ENCODE results near the gene ERC1. TPM values are rescaled to one million over a fixed set of nuclear protein-coding genes. Genes with fewer than 3 reads are reported as not detected.
A peak's percentile ranks its signal among the peaks of the same experiment; 100 is the strongest.

The ERC1 gene
- total and polyA plus RNA-seq, 2 of the 4 experiments (the other 2 are of a cell fraction), result 11.6 to 25.6 TPM

DNA sequence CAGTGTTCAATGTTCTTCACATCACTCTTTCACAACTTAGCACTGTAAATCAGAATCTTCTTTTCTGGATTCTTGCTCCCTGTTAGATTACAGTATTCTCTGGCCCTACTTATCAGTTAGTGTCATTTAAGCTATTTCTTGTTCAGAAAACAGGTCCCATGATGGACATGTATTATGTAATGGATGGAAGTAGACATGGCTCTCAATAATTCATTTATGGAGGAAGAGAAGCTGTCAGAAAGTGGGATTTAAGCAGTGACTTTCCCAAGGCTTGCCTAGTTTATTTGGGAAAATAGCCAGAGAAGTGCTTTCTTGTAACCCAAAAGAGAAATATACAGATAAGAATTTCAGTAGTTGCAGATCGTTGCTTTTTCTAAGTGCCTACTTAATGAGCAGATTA is 1.6 kb downstream of the ERC1 start:
- Histone ChIP-seq H3K9ac (ENCODE audit: low read depth, low read length) (no peak overlapping the region), H2AFZ (replicated peaks; ENCODE audit: low read length, poor library complexity) (no peak overlapping the region), H2AK5ac (ENCODE audit: low read depth, low read length) (no peak overlapping the region), H4K91ac (ENCODE audit: insufficient read depth, low read depth, low read length) (no peak overlapping the region), H3K27me3 (ENCODE audit: control insufficient read depth, insufficient read depth, low read length) (no peaks in the 10 kb centered on the region), H3K23ac (ENCODE audit: low read depth, low read length) (no peak overlapping the region), H4K5ac (ENCODE audit: low read depth, low read length) (no peak overlapping the region), H3K56ac (ENCODE audit: extremely low read depth, insufficient read depth, low read length) (no peak overlapping the region), H3K4me3 (ENCODE audit: insufficient read depth, low read depth, low read length) (no peak overlapping the region), H3K27ac (ENCODE audit: insufficient read depth, low read length) (no peak overlapping the region), H3K79me1 (ENCODE audit: low read depth in 1 of 2, low read length in 2 of 2) (peaks cover 26 to 59% of the 10 kb centered on the region in 2 experiments), H2BK120ac (ENCODE audit: low read depth, low read length) (no peak overlapping the region), H3K4me1 (ENCODE audit: control insufficient read depth, insufficient read depth, low read length) (peaks cover 8% of the 10 kb centered on the region), H3K4me2 (ENCODE audit: low read depth, low read length) (peak overlapping the region; percentile 99; the same call in 1 of the 2 replicates), H3K9me3 (ENCODE audit: control insufficient read depth, insufficient read depth, low read length) (no peaks in the 10 kb centered on the region), H2BK5ac (ENCODE audit: low read depth, low read length, poor library complexity, severe bottlenecking) (no peak overlapping the region), H3K4ac (ENCODE audit: low read depth, low read length) (no peak overlapping the region), H3K18ac (ENCODE audit: low read depth, low read length) (no peak overlapping the region), H2BK15ac (ENCODE audit: low read depth, low read length) (no peak overlapping the region), H3K14ac (replicated peaks; ENCODE audit: low read depth, low read length) (no peak overlapping the region), H3K36me3 (ENCODE audit: control insufficient read depth, insufficient read depth, low read length) (no peaks in the 10 kb centered on the region), H2BK20ac (ENCODE audit: low read depth, low read length) (no peak overlapping the region), H3K9me1 (ENCODE audit: insufficient read depth, low read length) (peaks cover 14% of the 10 kb centered on the region), H4K20me1 (ENCODE audit: insufficient read depth, low read length) (peaks cover 33% of the 10 kb centered on the region), H2AK9ac (replicated peaks; ENCODE audit: low read depth, low read length, poor library complexity) (no peak overlapping the region), H4K8ac (ENCODE audit: low read depth in 2 of 2, low read length in 2 of 2) (no peak overlapping the region)
- no peak for ATAC-seq (ENCODE audit: low read depth)
- dilution Hi-C loops (cut with HindIII; ENCODE audit: low sequenced_read_pairs, unreplicated experiment), result no loop called here
- no peak for DNase-seq
- ChIA-PET POLR2A (ENCODE audit: unreplicated experiment) (no interaction called here), CTCF (interaction anchor here (0.7 kb wide), 2 partner anchors 161 to 190 kb away, joined by 3 read pairs; no protein-coding TSS in a partner anchor)
- intact Hi-C loops (cut with micrococcal nuclease), result loop anchor here (5.0 to 10.0 kb wide), 3 partner anchors 80 to 592 kb away; no protein-coding TSS in a partner anchor
- TF ChIP-seq USF2 (IDR thresholded peaks at IDR 0.05; ENCODE audit: low read depth, low read length) (no peak), RCOR1 (IDR thresholded peaks at IDR 0.05; ENCODE audit: insufficient replicate concordance, low read length) (no peak), FOS (IDR thresholded peaks at IDR 0.05; ENCODE audit: low read depth, low read length) (no peak), BHLHE40 (IDR thresholded peaks at IDR 0.05; ENCODE audit: low read depth, low read length) (no peak), MXI1 (IDR thresholded peaks at IDR 0.05; ENCODE audit: borderline replicate concordance, low read depth, low read length) (no peak), CTCF (conservative IDR thresholded peaks at IDR 0.05; ENCODE audit: low read depth, low read length) (no peak), CEBPB (IDR thresholded peaks at IDR 0.05; ENCODE audit: low read depth, low read length) (no peak)
- no CpG with 5 or more reads among the region's 1 CpG for WGBS, 2 experiments (ENCODE audit: extremely low coverage in 2 of 2, insufficient read length in 1 of 2)
- in situ Hi-C loops (cut with MboI; ENCODE audit: low sequenced_read_pairs), result no loop called here
- BruUV-seq (replicated peaks), result no TSS peak
